ENCODE results near the gene DNAAF8. TPM values are rescaled to one million over a fixed set of nuclear protein-coding genes. Genes with fewer than 3 reads are reported as not detected.
A peak's percentile ranks its signal among the peaks of the same experiment; 100 is the strongest.
"Not testable (repeated sequence)": the region's sequence is repeated elsewhere in the genome, so short reads cannot be mapped to it uniquely, and the experiment has no call there.

Gene DNAAF8
- total RNA-seq, 4 donors from 2014 or later = 0.67 to 3.5 TPM; not detected in 2

DNA sequence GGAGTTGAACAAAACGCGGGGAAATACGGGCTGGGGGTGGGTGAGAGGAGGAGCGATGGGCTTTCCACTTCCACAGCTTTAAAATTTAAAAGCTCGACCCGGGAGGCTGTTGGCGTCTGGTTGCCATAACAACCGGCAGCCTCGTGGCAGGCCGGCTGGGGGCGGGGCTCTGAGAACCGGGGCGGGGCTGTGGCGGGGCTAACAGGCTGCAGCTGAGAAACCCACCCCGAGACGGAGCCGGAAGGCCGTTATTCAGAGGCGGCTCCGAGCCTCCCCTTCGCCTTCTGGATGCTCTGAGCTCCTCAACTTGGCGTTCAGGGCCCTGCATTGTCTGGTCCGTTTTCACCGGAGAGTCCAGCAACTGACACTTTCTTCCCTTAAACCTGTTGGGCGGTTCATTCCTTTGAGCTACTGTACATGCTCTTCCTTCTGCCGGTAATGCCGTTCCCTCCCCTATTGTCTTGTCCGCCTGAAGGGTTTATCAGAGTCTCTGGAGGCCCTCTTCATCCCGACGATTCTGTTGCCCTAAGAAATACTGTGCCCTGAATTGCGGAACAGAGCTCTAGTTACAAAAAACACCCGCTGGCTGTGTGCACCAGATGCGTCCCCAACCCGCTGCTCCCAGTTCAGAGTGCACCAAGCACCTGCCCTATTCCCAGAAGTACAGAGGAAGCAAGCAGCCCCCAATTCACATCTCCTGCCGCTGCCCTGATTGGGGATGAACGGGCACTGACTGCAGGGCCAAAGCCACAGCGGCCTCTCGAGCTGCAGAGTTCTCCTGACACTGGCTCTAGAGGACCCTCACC lies 596 bp downstream of the DNAAF8 start:
- intact Hi-C loops (cut with DNase I; ENCODE audit: low total_unique reads) = no loop called here
- peak; percentile 89 for DNase-seq
- Histone ChIP-seq H3K4me1 (peaks cover 0 to 4% of the 10 kb centered on the region in 2 donors), H3K27ac (peak overlapping the region; percentile 60 to 73), H3K9me3 (no peaks in the 10 kb centered on the region), H3K4me3 (peak overlapping the region; percentile 95 to 99), H3K36me3 (no peaks in the 10 kb centered on the region), H3K27me3 (no peaks in the 10 kb centered on the region)
- TF ChIP-seq POLR2A (IDR thresholded peaks at IDR 0.05) (no peak), CTCF (IDR thresholded peaks at IDR 0.05) (no peak)

DNA sequence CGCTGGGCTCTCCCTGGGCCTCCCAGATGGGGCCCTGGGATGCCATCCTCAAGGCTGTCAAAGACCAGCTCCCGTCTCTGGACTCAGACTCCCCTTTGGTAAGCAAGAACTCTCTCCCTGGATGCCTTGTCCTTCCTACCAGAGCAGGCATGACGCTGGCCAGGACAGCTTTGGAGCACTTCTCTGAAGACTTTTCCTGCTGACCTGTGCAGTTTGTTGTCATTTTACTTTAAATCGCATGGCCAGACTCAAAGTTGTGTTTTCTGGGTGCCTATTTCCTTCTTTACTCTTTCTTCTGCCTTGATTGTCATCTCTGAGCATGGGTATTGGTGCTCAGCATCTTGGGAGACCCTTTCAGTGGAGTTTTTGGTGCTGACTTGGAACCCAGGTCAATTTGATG lies 2.2 kb downstream of the DNAAF8 start:
- Histone ChIP-seq H3K4me3 (no peak overlapping the region), H3K4me1 (peaks cover 0 to 4% of the 10 kb centered on the region in 2 donors), H3K27me3 (no peaks in the 10 kb centered on the region), H3K36me3 (no peaks in the 10 kb centered on the region), H3K27ac (no peak overlapping the region), H3K9me3 (no peaks in the 10 kb centered on the region)
- intact Hi-C loops (cut with DNase I; ENCODE audit: low total_unique reads) = no loop called here
- TF ChIP-seq POLR2A (IDR thresholded peaks at IDR 0.05) = no peak
- TF ChIP-seq CTCF (IDR thresholded peaks at IDR 0.05) = no peak
- DNase-seq = no peak

DNA sequence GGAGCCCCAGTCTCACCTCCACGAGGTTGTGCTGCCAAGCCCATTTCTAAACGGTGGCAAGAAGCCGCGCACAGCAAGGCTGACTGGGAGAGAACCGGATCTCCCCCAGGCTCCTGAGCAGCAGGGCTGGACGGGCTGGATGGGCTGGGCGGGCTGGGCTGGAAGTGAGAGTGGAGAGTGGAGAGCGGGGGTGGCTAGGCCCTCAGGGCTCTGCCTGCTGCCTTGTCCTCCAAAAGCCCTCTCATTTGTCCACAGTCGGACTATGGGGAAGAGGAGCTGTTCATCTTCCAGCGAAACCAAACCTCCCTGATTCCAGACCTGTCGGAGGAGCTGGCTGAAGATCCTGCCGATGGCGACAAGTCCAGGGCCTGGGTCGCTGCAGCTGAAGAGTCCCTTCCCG lies 3.2 kb downstream of the DNAAF8 start:
- no peak for DNase-seq
- Histone ChIP-seq H3K9me3 (no peaks in the 10 kb centered on the region), H3K27me3 (no peaks in the 10 kb centered on the region), H3K4me3 (no peak overlapping the region), H3K4me1 (peaks cover 0 to 4% of the 10 kb centered on the region in 2 donors), H3K36me3 (no peaks in the 10 kb centered on the region), H3K27ac (no peak overlapping the region)
- no peak for TF ChIP-seq POLR2A (IDR thresholded peaks at IDR 0.05)
- no peak for TF ChIP-seq CTCF (IDR thresholded peaks at IDR 0.05)
- intact Hi-C loops (cut with DNase I; ENCODE audit: low total_unique reads) = no loop called here

DNA sequence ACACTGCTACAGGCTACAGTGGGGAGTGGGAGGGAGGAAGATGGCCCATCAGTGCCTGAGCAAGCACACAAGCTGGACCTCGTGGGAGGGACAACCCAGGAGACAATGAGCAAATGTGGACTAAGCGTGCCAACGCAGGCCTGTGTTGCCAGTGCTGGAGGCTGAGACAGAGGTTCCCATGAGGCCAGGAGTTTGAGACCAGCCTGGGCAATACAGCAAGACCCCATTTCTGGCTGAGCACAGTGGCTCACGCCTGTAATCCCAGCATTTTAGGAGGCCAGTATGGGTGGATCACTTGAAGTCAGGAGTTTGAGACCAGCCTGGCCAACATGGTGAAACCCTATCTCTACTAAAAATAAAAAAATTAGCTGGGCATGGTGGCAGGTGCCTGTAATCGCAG lies 4.0 kb downstream of the DNAAF8 start:
- intact Hi-C loops (cut with DNase I; ENCODE audit: low total_unique reads) = not testable (repeated sequence)

GRCh38 chr16:4743226-4743878 lies 9.0 kb downstream of the DNAAF8 start:
- intact Hi-C loops (cut with DNase I; ENCODE audit: low total_unique reads) = no loop called here

More for the DNA sequence above, 4.0 kb downstream of the DNAAF8 start:
- H3K4me1 ChIP-seq, H3K4me3 ChIP-seq, H3K9me3 ChIP-seq, H3K27ac ChIP-seq, H3K36me3 ChIP-seq, DNase-seq, H3K27me3 ChIP-seq: not testable (repeated sequence)

More at GRCh38 chr16:4743226-4743878, 9.0 kb downstream of the DNAAF8 start:
- no peaks in the 10 kb centered on the region for H3K36me3 ChIP-seq
- TF ChIP-seq CTCF (IDR thresholded peaks at IDR 0.05) (no peak), POLR2A (IDR thresholded peaks at IDR 0.05) (no peak)
- H3K4me1 ChIP-seq = peaks cover 0 to 8% of the 10 kb centered on the region in 2 donors
- no peak overlapping the region for H3K27ac ChIP-seq
- no peak for DNase-seq
- no peak overlapping the region for H3K4me3 ChIP-seq
- no peaks in the 10 kb centered on the region for H3K27me3 ChIP-seq
- H3K9me3 ChIP-seq = no peaks in the 10 kb centered on the region
